Rectal smooth muscle tissue (tissue), 1 donor: ENCODE results near the gene POGZ.
"Not testable (repeated sequence)": the region's sequence is repeated elsewhere in the genome, so short reads cannot be mapped to it uniquely, and the experiment has no call there.

ENCODE experiments used
- H3K27ac ChIP-seq: one replicate; pipeline ENCODE4 v1.7.0; 2013; ENCODE audit warnings: low read depth, low read length, inconsistent platforms
- H3K27me3 ChIP-seq: one replicate; pipeline ENCODE4 v1.7.0; 2013; ENCODE audit warnings: low read length; ENCODE audit not compliant: control insufficient read depth, insufficient read depth
- H3K36me3 ChIP-seq: one replicate; pipeline ENCODE4 v1.7.0; 2013; ENCODE audit warnings: low read length; ENCODE audit not compliant: control insufficient read depth, insufficient read depth
- H3K4me1 ChIP-seq: one replicate; pipeline ENCODE4 v1.7.0; 2013; ENCODE audit warnings: low read length; ENCODE audit not compliant: control insufficient read depth, insufficient read depth
- H3K4me3 ChIP-seq: one replicate; pipeline ENCODE4 v1.7.0; 2013; ENCODE audit warnings: low read length
- H3K9ac ChIP-seq: one replicate; pipeline ENCODE4 v1.7.0; 2013; ENCODE audit warnings: low read length

The POGZ gene

DNA sequence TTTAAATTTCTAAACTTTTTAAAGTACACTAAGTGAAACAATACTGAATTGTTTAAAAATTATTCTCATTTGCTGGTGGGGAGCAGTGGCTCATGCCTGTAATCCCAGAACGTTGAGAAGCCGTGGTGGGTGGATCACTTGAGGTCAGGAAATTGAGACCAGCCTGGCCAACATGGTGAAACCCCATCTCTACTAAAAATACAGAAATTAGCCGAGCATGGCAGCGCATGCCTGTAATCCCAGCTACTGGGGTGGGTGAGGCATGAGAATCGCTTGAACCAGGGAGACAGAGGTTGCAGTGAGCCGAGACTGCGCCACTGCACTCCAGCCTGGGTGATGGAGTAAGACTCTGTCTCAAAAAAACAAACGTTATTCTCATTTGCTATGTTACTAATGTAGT lies 21.9 kb downstream of the POGZ start:
- H3K27me3 ChIP-seq, H3K4me1 ChIP-seq, H3K36me3 ChIP-seq, H3K4me3 ChIP-seq, H3K27ac ChIP-seq, H3K9ac ChIP-seq: not testable (repeated sequence)

DNA sequence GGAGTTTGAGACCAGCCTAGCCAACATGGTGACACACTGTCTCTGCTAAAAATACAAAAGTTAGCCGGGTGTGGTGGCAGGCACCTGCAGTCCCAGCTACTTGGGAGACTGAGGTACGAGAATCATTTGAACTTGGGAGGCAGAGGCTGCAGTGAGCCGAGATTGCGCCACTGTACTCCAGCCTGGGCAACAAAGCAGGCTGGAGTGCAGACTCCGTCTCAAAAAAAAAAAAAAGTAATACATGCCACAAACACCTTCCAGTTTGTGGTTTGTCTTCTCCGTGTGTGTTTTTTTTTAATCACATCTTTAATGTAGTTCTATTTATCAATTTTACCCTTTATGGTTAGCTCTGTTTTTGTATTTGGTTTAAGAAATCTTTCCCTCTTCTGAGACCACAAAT lies 22.3 kb downstream of the POGZ start:
- H3K36me3 ChIP-seq = peaks cover 9% of the 10 kb centered on the region

GRCh38 chr1:151435174-151435573 lies 24.1 kb downstream of the POGZ start:
- Histone ChIP-seq H3K36me3 (peaks cover 6% of the 10 kb centered on the region), H3K9ac (no peak overlapping the region), H3K27ac (no peak overlapping the region), H3K4me1 (no peaks in the 10 kb centered on the region), H3K4me3 (no peak overlapping the region), H3K27me3 (no peaks in the 10 kb centered on the region)

More for the DNA sequence above, 22.3 kb downstream of the POGZ start:
- no peak overlapping the region for H3K9ac ChIP-seq
- H3K4me3 ChIP-seq = no peak overlapping the region
- no peak overlapping the region for H3K27ac ChIP-seq
- H3K4me1 ChIP-seq = no peaks in the 10 kb centered on the region
- no peaks in the 10 kb centered on the region for H3K27me3 ChIP-seq

DNA sequence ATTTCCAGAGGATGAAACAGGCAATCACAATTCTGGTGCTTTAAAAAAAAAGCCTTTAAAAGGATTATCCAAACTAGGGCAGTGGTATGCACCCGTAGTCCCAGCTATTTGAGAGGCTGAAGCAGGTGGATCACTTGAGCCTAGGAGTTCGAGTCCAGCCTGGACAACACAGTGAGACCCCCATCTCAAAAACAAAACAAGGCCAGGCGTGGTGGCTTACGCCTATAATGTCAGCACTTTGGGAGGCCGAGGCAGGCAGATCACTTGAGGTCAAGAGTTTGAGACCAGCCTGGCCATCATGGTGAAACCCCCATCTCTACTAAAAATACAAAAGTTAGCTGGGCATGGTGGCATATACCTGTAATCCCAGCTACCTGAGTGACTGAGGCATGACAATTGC lies 25.5 kb downstream of the POGZ start:
- H3K36me3 ChIP-seq, H3K27ac ChIP-seq: not testable (repeated sequence)

DNA sequence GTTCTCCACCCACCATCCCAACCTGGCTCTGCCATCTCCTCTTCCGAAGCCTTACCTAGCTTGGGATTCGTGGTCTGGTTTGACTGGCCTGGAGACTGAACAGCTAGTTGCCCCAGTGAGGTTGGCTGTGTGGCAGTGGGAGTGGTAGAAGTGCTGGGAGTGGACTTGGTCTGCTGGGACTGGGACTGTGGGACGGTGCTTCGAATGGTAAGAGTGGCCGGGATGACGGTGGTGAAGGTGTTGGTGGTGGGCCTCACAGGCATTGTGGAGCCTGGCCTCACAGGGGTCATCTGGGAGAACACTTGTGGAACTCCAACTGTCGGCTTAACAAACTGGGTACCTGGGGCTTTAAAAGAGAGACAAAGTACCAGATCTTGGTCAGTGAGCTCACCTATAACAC lies 31.2 kb downstream of the POGZ start:
- peaks cover 42% of the 10 kb centered on the region for H3K36me3 ChIP-seq
- no peak overlapping the region for H3K27ac ChIP-seq
- H3K9ac ChIP-seq = no peak overlapping the region
- no peaks in the 10 kb centered on the region for H3K27me3 ChIP-seq
- H3K4me1 ChIP-seq = no peaks in the 10 kb centered on the region
- H3K4me3 ChIP-seq = no peak overlapping the region

More for the DNA sequence above, 25.5 kb downstream of the POGZ start:
- not testable (repeated sequence) for H3K4me1 ChIP-seq, H3K27me3 ChIP-seq, H3K4me3 ChIP-seq, H3K9ac ChIP-seq

- H3K27me3 ChIP-seq = no peaks in the 10 kb centered on the region
- no peaks in the 10 kb centered on the region for H3K4me1 ChIP-seq
- no peak overlapping the region for H3K4me3 ChIP-seq
- H3K36me3 ChIP-seq = peaks cover 39% of the 10 kb centered on the region
- no peak overlapping the region for H3K9ac ChIP-seq
- H3K27ac ChIP-seq = no peak overlapping the region
These were observed 34.2 kb downstream of the POGZ start for GRCh38 chr1:151425103-151425502.

DNA sequence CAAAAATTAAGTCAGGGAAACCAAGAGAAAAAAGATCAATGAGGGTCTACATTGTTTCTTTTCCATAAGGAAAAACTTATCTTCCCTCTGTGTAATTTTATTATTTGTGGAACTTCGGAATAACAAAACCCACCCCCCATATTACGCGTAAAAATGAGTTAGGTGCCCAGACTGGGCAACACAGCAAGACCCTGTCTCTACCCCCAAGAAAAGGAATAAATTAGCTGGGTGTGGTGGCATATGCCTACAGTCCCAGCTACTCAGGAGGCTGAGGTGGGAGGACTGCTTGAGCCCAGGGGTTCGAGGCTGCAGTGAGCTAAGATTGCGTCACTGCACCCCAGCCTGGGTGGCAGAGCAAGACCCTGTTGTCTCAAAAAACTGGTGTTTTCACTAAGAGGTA lies 39.5 kb downstream of the POGZ start:
- H3K27me3 ChIP-seq = no peaks in the 10 kb centered on the region
- H3K4me3 ChIP-seq = no peak overlapping the region
- H3K9ac ChIP-seq = no peak overlapping the region
- H3K27ac ChIP-seq = no peak overlapping the region
- peaks cover 19% of the 10 kb centered on the region for H3K36me3 ChIP-seq
- H3K4me1 ChIP-seq = no peaks in the 10 kb centered on the region

DNA sequence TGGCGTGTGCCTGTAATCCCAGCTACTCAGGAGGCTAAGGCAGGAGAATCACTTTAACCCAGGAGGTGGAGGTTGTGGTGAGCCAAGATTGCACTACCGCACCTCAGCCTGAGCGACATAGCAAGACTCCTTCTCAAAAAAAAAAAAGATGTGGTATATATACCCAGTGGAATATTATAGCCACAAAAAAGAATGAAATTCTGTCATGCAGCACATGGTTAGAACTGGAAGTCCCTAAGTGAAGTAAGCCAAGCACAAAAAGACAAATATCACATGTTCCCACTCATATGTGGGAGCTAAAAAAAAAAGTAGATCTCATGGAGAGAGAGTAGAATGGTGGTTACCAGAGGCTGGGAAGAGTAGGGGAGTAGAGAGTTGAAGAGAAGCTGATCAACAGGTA lies 41.2 kb downstream of the POGZ start:
- H3K4me1 ChIP-seq = no peaks in the 10 kb centered on the region
- H3K9ac ChIP-seq = no peak overlapping the region
- peaks cover 11% of the 10 kb centered on the region for H3K36me3 ChIP-seq
- H3K27ac ChIP-seq = no peak overlapping the region
- H3K27me3 ChIP-seq = no peaks in the 10 kb centered on the region
- H3K4me3 ChIP-seq = no peak overlapping the region

DNA sequence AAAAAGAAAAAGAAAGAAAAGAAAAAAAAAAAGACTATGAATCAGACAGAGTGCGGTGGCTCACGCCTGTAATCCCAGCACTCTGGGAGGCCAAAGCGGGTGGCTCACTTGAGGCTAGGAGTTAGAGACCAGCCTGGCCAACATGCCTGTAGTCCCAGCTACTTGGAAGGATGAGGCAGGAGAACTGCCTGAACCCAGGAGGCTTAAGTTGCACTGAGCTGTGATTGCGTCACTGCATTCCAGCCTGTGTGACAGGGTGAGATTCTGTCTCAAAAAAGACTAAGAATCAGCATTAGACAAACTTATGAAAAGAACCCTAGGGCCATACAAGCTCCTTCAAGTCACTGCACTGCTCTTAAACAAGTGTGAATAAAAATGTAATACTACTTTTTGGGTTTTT lies 43.1 kb downstream of the POGZ start:
- no peak overlapping the region for H3K27ac ChIP-seq
- no peak overlapping the region for H3K4me3 ChIP-seq
- H3K9ac ChIP-seq = no peak overlapping the region
- H3K36me3 ChIP-seq = peaks cover 20% of the 10 kb centered on the region
- H3K27me3 ChIP-seq = no peaks in the 10 kb centered on the region
- H3K4me1 ChIP-seq = no peaks in the 10 kb centered on the region

- Histone ChIP-seq H3K27me3 (no peaks in the 10 kb centered on the region), H3K36me3 (peaks cover 56% of the 10 kb centered on the region), H3K27ac (no peak overlapping the region), H3K4me1 (no peaks in the 10 kb centered on the region), H3K9ac (no peak overlapping the region), H3K4me3 (no peak overlapping the region)
These were observed 47.4 kb downstream of the POGZ start for GRCh38 chr1:151411884-151412283.

- Histone ChIP-seq H3K27me3 (no peaks in the 10 kb centered on the region), H3K4me3 (no peak overlapping the region), H3K27ac (no peak overlapping the region), H3K9ac (no peak overlapping the region), H3K36me3 (peaks cover 68% of the 10 kb centered on the region), H3K4me1 (no peaks in the 10 kb centered on the region)
These were observed 50.4 kb downstream of the POGZ start for GRCh38 chr1:151408891-151409290.

DNA sequence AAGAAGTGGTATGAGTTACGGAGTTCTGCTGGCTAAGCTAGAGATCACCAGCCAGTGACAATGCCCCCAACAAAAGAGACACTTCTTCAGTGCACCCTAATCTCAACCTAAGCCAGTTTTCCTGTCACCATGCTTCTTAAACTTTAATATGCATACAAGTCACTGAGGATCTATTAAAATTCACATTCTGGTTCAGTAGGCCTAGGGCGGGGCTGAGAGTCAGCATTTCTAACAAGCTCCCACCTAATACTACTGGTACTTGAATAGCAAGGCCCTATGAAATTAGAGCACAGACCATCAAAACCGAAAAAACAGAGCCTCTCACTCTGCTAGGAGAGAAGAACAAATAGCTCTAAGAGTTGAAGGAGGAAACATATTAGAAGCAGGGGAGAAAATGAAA lies 52.0 kb downstream of the POGZ start:
- H3K27ac ChIP-seq = no peak overlapping the region
- peaks cover 64% of the 10 kb centered on the region for H3K36me3 ChIP-seq
- no peak overlapping the region for H3K9ac ChIP-seq
- no peak overlapping the region for H3K4me3 ChIP-seq
- no peaks in the 10 kb centered on the region for H3K27me3 ChIP-seq
- no peaks in the 10 kb centered on the region for H3K4me1 ChIP-seq

DNA sequence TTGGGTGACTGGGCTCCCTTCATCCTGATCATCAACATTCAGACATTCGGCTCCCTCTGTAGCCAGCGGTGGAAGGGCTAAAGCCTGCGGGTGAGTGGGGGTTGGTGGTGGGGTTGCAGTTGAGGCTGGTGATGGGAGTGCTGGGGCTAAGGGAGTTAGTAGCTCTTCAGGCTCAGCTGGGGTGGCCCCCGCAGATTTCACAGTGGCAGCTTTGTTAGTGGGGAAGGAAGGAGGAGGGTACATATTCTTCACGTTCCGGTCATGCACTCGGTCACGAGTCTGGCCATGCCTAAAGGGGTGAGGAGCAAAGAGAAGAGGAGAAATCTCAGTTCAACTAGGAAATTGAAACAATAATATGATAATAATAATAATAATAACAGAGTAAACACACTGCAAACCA lies 53.1 kb downstream of the POGZ start:
- Histone ChIP-seq H3K27me3 (no peaks in the 10 kb centered on the region), H3K4me1 (no peaks in the 10 kb centered on the region), H3K9ac (no peak overlapping the region), H3K27ac (no peak overlapping the region), H3K4me3 (no peak overlapping the region), H3K36me3 (peaks cover 63% of the 10 kb centered on the region)
